ENCODE results near the gene SP140L.
"Not testable (repeated sequence)": the region's sequence is repeated elsewhere in the genome, so short reads cannot be mapped to it uniquely, and the experiment has no call there.

Gene SP140L

GRCh38 chr2:230326453-230327417 lies at the start of gene SP140L:
TSS of gene SP140L (plus strand) at chr2:230327193. CDS start at chr2:230327270, 77 bp downstream.
- DNase-seq, result peak; percentile 85

DNA sequence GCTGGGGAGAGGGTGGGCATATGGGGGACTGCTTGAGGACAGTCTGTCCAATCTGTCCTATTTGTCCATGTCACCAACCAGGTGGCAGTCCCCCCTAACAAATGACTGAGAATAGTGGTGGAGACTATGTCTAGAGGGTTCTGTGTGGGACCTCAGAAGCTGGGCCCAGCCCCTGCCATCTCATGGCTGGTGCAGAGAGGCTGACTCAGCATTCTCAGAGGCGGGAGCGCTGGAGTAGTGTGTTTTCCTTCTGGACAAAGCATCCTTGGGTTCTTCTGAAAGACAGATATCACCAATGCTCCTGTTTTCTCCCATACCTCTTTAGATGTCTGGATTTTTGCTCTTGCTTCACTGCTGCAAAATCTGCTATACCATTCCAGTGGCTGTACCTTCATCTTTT lies 44.1 kb upstream of the SP140L start:
- DNase-seq, result no peak

GRCh38 chr2:230286048-230286447 lies 40.9 kb upstream of the SP140L start:
- no peak for DNase-seq

DNA sequence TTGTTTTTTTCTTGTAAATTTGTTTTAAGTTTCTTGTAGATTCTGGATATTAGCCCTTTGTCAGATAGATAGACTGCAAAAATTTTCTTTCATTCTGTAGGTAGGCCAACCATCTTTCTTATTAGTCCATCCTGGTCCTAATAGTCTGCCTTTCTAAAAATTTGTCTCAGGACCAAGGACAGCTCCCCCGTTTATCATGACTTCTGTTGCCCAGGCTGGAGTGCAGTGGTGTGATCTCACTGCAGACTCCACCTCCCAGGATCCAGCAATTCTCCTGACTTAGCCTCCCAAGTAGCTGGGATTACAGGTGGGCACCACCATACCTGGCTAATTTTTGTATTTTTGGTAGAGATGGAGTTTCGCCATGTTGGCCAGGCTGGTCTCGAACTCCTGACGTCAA lies 37.7 kb upstream of the SP140L start:
- peak; percentile 16 for DNase-seq

DNA sequence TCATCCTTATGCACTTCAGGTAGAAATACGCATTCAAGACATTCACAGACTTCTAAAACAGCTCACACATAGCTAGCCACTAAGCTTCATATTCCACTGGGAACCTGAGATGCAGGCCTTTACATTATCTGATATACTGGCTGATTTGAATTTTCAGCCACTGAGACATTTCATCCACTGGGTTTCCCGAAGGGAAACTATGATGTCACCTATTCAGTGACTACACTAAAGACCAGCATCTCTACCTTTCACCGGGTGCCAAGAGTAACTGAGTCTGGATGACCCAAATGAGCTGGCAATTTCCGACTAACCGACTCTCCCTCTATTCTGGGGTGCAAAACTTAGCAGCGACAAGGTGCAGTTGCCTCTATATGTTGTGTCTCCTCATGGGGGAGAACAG lies 31.8 kb upstream of the SP140L start:
- DNase-seq, result no peak

GRCh38 chr2:230296917-230297316 lies 30.1 kb upstream of the SP140L start:
- no peak for DNase-seq

DNA sequence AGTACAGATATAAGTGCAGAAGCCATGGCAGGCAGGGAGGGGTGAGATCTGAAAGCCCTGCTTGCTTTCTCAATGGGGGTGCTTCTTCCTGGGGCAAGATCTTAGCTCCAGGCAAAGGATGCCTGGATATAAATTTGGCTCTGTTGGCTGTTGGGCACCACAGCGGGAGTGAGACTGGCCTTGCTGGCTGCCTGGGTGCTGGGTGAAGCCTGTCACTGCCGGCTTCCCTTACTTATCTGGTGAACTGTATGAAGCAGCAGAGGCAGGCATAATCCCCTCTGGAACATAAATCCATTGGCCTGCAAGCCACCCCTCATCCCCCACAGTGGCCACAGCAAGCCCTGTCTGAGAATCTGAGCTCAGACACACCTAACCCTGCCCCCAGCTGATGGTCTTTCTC lies 27.4 kb upstream of the SP140L start:
- no peak for DNase-seq

DNA sequence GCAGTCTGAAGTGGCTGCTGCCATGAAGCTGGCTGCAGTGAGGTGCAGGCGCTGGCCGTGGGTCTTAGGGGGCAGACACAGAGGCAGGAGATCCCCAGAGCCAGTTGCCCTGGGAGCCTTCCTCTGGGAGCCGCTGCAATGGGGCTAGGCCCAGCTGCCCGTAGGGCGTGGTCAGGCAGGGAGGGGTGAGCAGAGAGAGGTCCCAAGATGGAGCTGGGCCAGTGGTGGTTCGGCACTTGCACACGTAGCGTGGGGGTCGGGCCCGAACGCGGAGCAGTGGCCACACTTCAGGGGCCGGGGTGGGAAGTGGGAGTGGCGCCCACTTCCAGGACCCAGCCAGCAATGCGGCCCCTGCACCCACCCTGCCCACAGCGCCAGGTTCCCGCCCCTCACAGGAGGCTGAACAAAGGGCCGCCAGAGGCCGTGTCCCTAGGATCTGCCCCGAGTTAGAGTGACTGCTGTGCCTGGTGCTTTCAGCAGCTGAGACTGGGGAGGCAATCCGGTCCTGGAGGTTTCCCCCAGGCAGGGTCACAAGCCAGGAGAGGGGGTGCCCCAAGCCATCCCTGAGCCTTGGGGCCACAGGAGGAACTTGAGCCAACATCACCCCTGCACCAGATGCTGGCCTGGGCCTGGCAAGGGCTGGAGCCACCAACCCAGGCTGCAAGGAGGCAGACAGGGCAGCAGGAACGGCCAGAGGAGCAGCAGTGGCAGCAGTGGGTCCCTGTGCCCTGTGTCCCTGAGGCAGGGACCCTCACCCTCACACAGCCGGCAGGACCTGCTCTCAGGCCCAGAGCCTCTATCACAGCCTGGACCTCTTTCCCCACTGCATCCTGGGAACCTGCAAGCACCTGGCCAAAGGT lies 21.3 kb upstream of the SP140L start:
- no peak for DNase-seq

DNA sequence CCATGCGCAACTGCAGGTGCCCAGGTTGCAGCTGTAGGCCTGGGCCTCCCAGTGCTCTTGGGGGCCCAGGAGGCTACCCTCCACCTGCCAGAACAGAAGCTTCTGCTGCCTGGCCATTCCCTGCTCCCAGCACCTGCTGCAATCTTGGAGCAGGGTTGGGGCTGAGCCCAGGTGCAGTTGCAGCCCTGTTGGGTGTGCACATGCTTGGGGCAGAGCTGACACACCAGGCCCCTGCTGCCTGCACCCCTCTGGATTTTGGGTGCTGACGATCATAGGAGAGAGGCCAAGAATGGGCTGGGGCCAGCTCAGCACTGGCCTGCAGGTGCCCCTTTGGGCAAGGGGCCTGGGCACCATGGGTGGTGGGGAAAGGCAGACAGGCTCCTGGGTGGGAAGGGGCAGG lies 20.5 kb upstream of the SP140L start:
- DNase-seq, result no peak

- no peak for DNase-seq
Measured at GRCh38 chr2:230307485-230307884, 19.5 kb upstream of the SP140L start.

GRCh38 chr2:230308402-230309000 lies 18.5 kb upstream of the SP140L start:
- DNase-seq, result no peak

GRCh38 chr2:230310792-230311191 lies 16.2 kb upstream of the SP140L start:
- not testable (repeated sequence) for DNase-seq

- DNase-seq, result not testable (repeated sequence)
Measured at GRCh38 chr2:230311634-230312033, 15.4 kb upstream of the SP140L start.

DNA sequence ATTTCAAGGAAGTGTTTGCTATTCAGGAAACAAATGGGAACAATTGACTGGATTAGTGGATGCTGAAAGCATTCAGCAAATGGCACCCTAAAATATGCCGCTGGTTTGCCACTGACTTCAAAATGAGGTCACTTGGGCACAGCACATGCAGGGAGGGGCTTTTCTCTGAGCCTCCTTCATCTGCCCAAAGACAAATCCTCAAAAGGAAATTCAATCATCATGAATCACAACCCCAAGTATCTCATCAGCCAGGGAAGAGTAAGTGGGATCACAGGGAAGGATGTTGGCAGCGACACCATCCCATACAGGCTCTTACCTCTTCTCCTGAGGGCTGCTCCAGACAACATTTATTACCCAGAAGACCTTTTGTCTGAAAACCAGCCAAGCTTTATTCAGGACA lies 14.4 kb upstream of the SP140L start:
- no peak for DNase-seq

GRCh38 chr2:230317366-230317765 lies 9.6 kb upstream of the SP140L start:
- no peak for DNase-seq

DNA sequence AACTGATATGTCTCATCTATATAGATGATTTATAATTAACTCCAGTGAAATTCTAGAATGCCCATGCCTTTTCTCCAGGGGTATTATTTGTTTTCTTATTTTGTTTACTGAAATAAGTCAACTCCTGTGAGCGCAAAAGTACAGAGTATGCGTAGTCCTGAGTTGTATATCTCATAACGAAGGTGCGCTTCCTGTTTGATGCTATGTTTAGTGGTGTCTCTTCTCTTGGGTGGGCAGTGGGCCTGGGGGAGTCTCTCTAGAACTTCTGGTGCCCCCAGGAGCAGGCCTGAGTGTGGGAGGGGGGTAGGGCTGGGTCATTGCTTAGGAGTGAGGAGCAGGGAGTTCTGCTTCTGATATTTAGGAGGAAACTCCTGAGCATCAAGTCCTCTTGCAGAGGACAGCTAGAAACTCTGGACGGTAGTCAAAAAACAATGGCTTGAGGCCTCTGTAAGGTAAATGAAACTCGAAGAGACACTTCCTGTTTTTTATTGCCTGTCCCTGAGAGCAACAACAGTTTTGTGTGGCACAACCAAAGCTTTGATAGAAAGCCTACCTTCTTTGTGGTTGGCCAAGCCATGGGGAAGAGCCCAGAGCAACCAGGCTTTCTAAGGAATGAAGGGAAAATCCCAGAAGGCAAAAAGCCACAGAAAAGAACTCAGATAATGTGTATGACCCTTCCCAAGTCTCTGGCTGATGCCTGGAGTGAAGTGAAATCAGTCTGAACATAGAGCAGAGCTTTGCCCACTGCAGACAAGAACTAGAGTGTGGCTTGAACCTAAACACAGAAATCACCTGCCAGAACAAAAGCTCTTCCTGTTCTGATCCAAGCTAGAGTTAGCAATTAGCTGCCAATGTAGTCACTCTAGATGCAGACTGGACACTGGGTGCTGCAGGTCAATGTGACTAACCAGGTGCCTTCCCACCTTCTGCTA lies 8.5 kb upstream of the SP140L start:
- peak; percentile 27 for DNase-seq

- DNase-seq, result peak; percentile 86
Measured at GRCh38 chr2:230319211-230319862, 7.7 kb upstream of the SP140L start.

- no peak for DNase-seq
Measured at GRCh38 chr2:230321031-230321430, 6.0 kb upstream of the SP140L start.

- DNase-seq, result no peak
Measured at GRCh38 chr2:230322561-230323384, 4.2 kb upstream of the SP140L start.

- no peak for DNase-seq
Measured at GRCh38 chr2:230323385-230324106, 3.4 kb upstream of the SP140L start.

All from CD4-positive, alpha-beta T cell treated with Interleukin-17A for 1 hour (primary cell).